CD14-positive monocyte (primary cell): ENCODE results near the gene SLC26A4. TPM values are rescaled to one million over a fixed set of nuclear protein-coding genes. Genes with fewer than 3 reads are reported as not detected.

Source experiments
- DNase-seq, 3 donors: peaks; one replicate each; pipeline ENCODE4 v3.0.0-alpha.2; 2011 to 2022
- H2AFZ ChIP-seq: 2 replicates; pipeline ENCODE4 v1.6.0; 2012; ENCODE audit warnings: mild to moderate bottlenecking, low read depth, low read length, inconsistent platforms; ENCODE audit not compliant: insufficient read depth, poor library complexity, severe bottlenecking
- H3K27ac ChIP-seq, 2 donors: 1 replicate in 1 of 2; 2 replicates in 1 of 2; pipeline ENCODE4 v1.5.1; 2012 to 2013; ENCODE audit warnings: low read length in 2 of 2, control low read depth in 1 of 2, inconsistent platforms in 1 of 2, low read depth in 1 of 2, mild to moderate bottlenecking in 1 of 2
- H3K27me3 ChIP-seq, 2 donors: one replicate each; pipeline versions ENCODE4 v1.6.0 to v1.6.1; 2011 to 2013; ENCODE audit warnings: low read length in 2 of 2; ENCODE audit not compliant: control insufficient read depth in 2 of 2, insufficient read depth in 2 of 2
- H3K36me3 ChIP-seq, 2 donors: replicated peaks in 1 of 2; 1 replicate in 1 of 2; 2 replicates in 1 of 2; pipeline versions ENCODE4 v1.5.1 to v1.6.1; 2012 to 2013; ENCODE audit warnings: low read length in 2 of 2, control low read depth in 1 of 2, inconsistent platforms in 1 of 2, mild to moderate bottlenecking in 1 of 2; ENCODE audit not compliant: insufficient read depth in 2 of 2, control insufficient read depth in 1 of 2
- H3K4me1 ChIP-seq, 2 donors: 1 replicate in 1 of 2; 2 replicates in 1 of 2; pipeline versions ENCODE4 v1.5.1 to v1.6.1; 2012 to 2013; ENCODE audit warnings: low read length in 2 of 2, control low read depth in 1 of 2, inconsistent platforms in 1 of 2, mild to moderate bottlenecking in 1 of 2, moderate library complexity in 1 of 2; ENCODE audit not compliant: insufficient read depth in 2 of 2, control insufficient read depth in 1 of 2
- H3K4me2 ChIP-seq: replicated peaks from 2 replicates; pipeline ENCODE3; 2012; ENCODE audit warnings: low read length, moderate library complexity, mild to moderate bottlenecking; ENCODE audit not compliant: poor library complexity, severe bottlenecking; ENCODE audit errors: extremely low read depth
- H3K4me3 ChIP-seq, 3 experiments: fragments of 200-600 bp in 1 of 3; sonication (generic) in 1 of 3; replicated peaks in 1 of 3; 1 replicate in 2 of 3; 2 replicates in 1 of 3; pipeline ENCODE4 v1.5.1; 2011 to 2013; ENCODE audit warnings: low read length in 3 of 3, mild to moderate bottlenecking in 3 of 3, control low read depth in 2 of 3, low read depth in 2 of 3, inconsistent platforms in 1 of 3, moderate library complexity in 1 of 3
- H3K79me2 ChIP-seq: 2 replicates; pipeline ENCODE4 v1.6.0; 2012; ENCODE audit warnings: mild to moderate bottlenecking, control low read depth, inconsistent platforms, low read length, moderate library complexity; ENCODE audit not compliant: insufficient read depth
- H3K9ac ChIP-seq: 2 replicates; pipeline ENCODE4 v1.6.0; 2017; ENCODE audit warnings: low read length, mild to moderate bottlenecking; ENCODE audit not compliant: insufficient read depth, poor library complexity, severe bottlenecking
- H3K9me3 ChIP-seq, 2 donors: replicated peaks in 1 of 2; 1 replicate in 1 of 2; 2 replicates in 1 of 2; pipeline versions ENCODE4 v1.5.1 to v1.6.1; 2012 to 2013; ENCODE audit warnings: low read length in 2 of 2, control low read depth in 1 of 2; ENCODE audit not compliant: control insufficient read depth in 1 of 2, insufficient read depth in 1 of 2
- H4K20me1 ChIP-seq: 2 replicates; pipeline ENCODE4 v1.6.0; 2012; ENCODE audit warnings: mild to moderate bottlenecking, low read length, control low read depth, moderate library complexity; ENCODE audit not compliant: insufficient read depth
- H3K27ac Mint-ChIP-seq, 7 donors: one replicate each; pipeline ENCODE4 v1.8.0; 2020; ENCODE audit warnings: mild to moderate bottlenecking in 7 of 7, mixed read lengths in 7 of 7, moderate library complexity in 6 of 7, inconsistent platforms in 2 of 7
- H3K27me3 Mint-ChIP-seq, 3 donors: one replicate each; pipeline ENCODE4 v1.8.0; 2021 to 2022; ENCODE audit warnings: low read depth in 3 of 3, mild to moderate bottlenecking in 3 of 3, mixed read lengths in 3 of 3, moderate library complexity in 3 of 3, inconsistent platforms in 1 of 3
- H3K36me3 Mint-ChIP-seq, 2 donors: one replicate each; pipeline ENCODE4 v1.8.0; 2020; ENCODE audit warnings: mixed read lengths in 2 of 2, inconsistent platforms in 1 of 2, mild to moderate bottlenecking in 1 of 2
- H3K4me1 Mint-ChIP-seq: one replicate; pipeline ENCODE4 v1.8.0; 2020; ENCODE audit warnings: mild to moderate bottlenecking, mixed read lengths
- H3K4me3 Mint-ChIP-seq, 2 donors: one replicate each; pipeline ENCODE4 v1.8.0; 2020; ENCODE audit warnings: mild to moderate bottlenecking in 2 of 2, mixed read lengths in 2 of 2, moderate library complexity in 1 of 2
- H3K9me3 Mint-ChIP-seq, 7 donors: one replicate each; pipeline ENCODE4 v1.8.0; 2020 to 2022; ENCODE audit warnings: mixed read lengths in 7 of 7, mild to moderate bottlenecking in 6 of 7, moderate library complexity in 6 of 7, inconsistent platforms in 2 of 7
- CTCF ChIP-seq: fragments of 200-600 bp; IDR thresholded peaks from one replicate; pipeline ENCODE4 v1.8.0; 2022; ENCODE audit warnings: antibody characterized with exemption, mild to moderate bottlenecking
- WGBS: methylation state at CpG from one replicate; pipeline ENCODE4 v1.1.5; 2013; ENCODE audit warnings: missing lambda C conversion rate; ENCODE audit not compliant: insufficient coverage; 5-methylcytosine and 5-hydroxymethylcytosine counted together
- intact Hi-C, 2 donors: fragments of 100-400 bp; cut with micrococcal nuclease; formaldehyde crosslinking; loops; one replicate each; pipeline versions ENCODE4 v1.15.0 to v1.15.1; 2023
- polyA plus RNA-seq, 3 donors: library from polyadenylated mRNA; depleted of rRNA in 1 of 3; unstranded in 2 of 3; stranded (reverse) in 1 of 3; fragments of 300-500 nt in 2 of 3; fragments of >200 nt in 1 of 3; fragmentation: Illumina TruSeq in 2 of 3; gene quantifications; 1 replicate in 2 of 3; 2 replicates in 1 of 3; pipeline ENCODE4 v1.2.3, GENCODE V29; 2012 to 2021

The SLC26A4 gene
- polyA plus RNA-seq, 3 donors: 0.10 to 0.12 TPM; not detected in 1

DNA sequence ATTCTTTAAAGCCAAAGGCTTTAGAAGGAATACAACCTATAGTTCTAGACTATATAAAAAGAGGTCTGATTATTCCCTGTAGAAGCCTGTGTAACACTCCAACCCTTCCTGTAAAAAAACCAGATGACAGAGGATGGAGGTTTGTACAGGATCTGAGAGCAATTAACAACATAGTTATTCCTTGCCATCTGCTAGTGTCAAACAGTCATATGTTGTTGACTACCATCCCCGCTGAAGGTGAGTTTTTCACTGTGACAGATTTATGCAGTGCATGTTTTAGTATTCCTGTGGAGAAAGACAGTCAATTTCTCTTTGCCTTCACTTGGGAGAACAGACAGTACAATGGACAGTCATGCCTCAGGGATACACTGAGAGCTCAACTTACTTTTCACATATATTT, 19.0 kb upstream of the SLC26A4 start:
- H3K4me1 Mint-ChIP-seq: peaks cover 38% of the 10 kb centered on the region
- intact Hi-C loops: no loop called here
- 100% methylated on average over 1 of the region's 1 CpG for WGBS

GRCh38 chr7:107642501-107642900, 18.1 kb upstream of the SLC26A4 start:
- no peak overlapping the region for H2AFZ ChIP-seq
- 95% methylated on average over 2 of the region's 4 CpGs for WGBS

More for the DNA sequence above, 19.0 kb upstream of the SLC26A4 start:
- Histone ChIP-seq H3K27ac (no peak overlapping the region), H3K9ac (no peak overlapping the region), H3K4me2 (no peak overlapping the region), H3K4me3 (no peak overlapping the region), H3K79me2 (no peaks in the 10 kb centered on the region), H3K9me3 (no peaks in the 10 kb centered on the region), H2AFZ (no peak overlapping the region), H3K36me3 (no peaks in the 10 kb centered on the region), H3K27me3 (no peaks in the 10 kb centered on the region), H4K20me1 (no peaks in the 10 kb centered on the region), H3K4me1 (peaks cover 21 to 31% of the 10 kb centered on the region in 2 donors)
- no peak for DNase-seq
- Mint-ChIP-seq H3K36me3 (no peaks in the 10 kb centered on the region), H3K4me3 (no peak overlapping the region), H3K9me3 (peaks cover 0 to 4% (median 0%) of the 10 kb centered on the region in 7 donors), H3K27ac (no peak overlapping the region), H3K27me3 (peaks cover 0 to 2% (median 0%) of the 10 kb centered on the region in 3 donors)
- no peak for TF ChIP-seq CTCF

More at GRCh38 chr7:107642501-107642900, 18.1 kb upstream of the SLC26A4 start:
- Histone ChIP-seq H3K27ac (no peak overlapping the region), H3K9me3 (no peaks in the 10 kb centered on the region), H3K27me3 (no peaks in the 10 kb centered on the region), H3K4me2 (no peak overlapping the region), H3K9ac (no peak overlapping the region), H3K36me3 (no peaks in the 10 kb centered on the region), H4K20me1 (no peaks in the 10 kb centered on the region), H3K4me1 (peaks cover 21 to 31% of the 10 kb centered on the region in 2 donors), H3K4me3 (no peak overlapping the region), H3K79me2 (no peaks in the 10 kb centered on the region)
- intact Hi-C loops: no loop called here
- TF ChIP-seq CTCF: no peak
- no peak for DNase-seq
- Mint-ChIP-seq H3K9me3 (peaks cover 0 to 1% (median 0%) of the 10 kb centered on the region in 7 donors), H3K4me1 (peaks cover 38% of the 10 kb centered on the region), H3K4me3 (no peak overlapping the region), H3K27me3 (peaks cover 0 to 2% (median 0%) of the 10 kb centered on the region in 3 donors), H3K27ac (no peak overlapping the region), H3K36me3 (no peaks in the 10 kb centered on the region)
